HEK293T (cell line): ENCODE data around the gene KIF26B.

Source experiments
- BHLHE40 ChIP-seq: fragments of 450-650 bp; IDR thresholded peaks from 2 replicates; pipeline ENCODE4 v1.6.1; 2016; ENCODE audit warnings: mild to moderate bottlenecking, moderate library complexity, borderline replicate concordance
- FOXK2 ChIP-seq: fragments of 450-650 bp; IDR thresholded peaks from 2 replicates; pipeline ENCODE4 v1.6.1; 2016; ENCODE audit warnings: mild to moderate bottlenecking
- FOXM1 ChIP-seq: fragments of 450-650 bp; IDR thresholded peaks from 2 replicates; pipeline ENCODE4 v1.6.1; 2017; ENCODE audit warnings: mild to moderate bottlenecking, borderline replicate concordance
- NFRKB ChIP-seq: fragments of 450-650 bp; IDR thresholded peaks from 2 replicates; pipeline ENCODE4 v1.6.1; 2016; ENCODE audit warnings: mild to moderate bottlenecking, moderate library complexity
- SP1 ChIP-seq: fragments of 450-650 bp; IDR thresholded peaks from 2 replicates; pipeline ENCODE4 v1.6.1; 2017
- SUZ12 ChIP-seq: fragments of 450-650 bp; IDR thresholded peaks from 2 replicates; pipeline ENCODE4 v1.6.1; 2016; ENCODE audit warnings: mild to moderate bottlenecking
- ZNF384 ChIP-seq: fragments of 450-650 bp; IDR thresholded peaks from 2 replicates; pipeline ENCODE4 v1.6.1; 2016
- TF ChIP-seq, protein P1 (sequence below): fragments of 450-650 bp; IDR thresholded peaks from 2 replicates; pipeline ENCODE4 v1.6.1; 2016

DNA sequence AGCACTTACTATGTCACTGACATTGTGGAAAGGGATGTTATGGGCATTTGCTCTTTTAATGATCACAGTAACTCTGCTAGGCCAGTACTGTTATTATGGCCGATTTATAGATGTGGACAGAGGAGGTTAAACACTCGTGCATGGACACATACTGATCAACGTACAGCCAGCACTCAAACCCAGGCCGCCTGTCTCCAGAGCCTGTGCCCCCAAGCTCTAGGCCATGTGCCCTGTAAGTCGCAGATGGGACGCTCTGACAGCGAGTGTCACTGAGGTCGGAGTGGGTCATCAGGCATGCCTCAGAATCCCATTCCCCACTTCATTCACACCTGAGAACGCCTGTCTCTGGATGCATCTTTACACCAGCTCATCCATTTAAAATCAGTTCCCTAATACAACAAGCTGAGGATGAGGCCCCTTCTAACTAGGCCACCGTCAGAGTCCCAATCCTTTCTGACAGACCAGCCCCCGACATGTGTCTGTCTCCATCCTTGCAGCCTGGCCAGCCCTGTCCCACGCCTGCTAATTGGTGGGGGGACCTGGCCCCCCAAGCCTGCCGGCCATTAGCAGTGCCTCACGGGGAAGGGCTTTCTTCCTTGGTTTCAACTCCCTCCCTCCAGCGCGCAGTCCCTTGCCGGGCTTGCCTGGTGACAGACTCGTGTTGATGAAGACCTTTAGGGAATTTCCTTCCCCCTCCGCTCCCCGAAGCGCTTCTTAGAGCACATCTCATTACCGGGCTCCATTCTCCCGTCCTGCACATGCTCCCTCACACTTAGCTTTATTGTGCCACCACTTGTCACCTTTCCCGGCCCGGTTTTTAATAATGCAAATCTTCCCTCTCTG lies 436.8 kb downstream of the KIF26B start:
- TF ChIP-seq FOXK2 (no peak), NFRKB (no peak), SP1 (no peak), SUZ12 (no peak), FOXM1 (no peak), ZNF384 (no peak), BHLHE40 (no peak)
- TF ChIP-seq, protein P1, sequence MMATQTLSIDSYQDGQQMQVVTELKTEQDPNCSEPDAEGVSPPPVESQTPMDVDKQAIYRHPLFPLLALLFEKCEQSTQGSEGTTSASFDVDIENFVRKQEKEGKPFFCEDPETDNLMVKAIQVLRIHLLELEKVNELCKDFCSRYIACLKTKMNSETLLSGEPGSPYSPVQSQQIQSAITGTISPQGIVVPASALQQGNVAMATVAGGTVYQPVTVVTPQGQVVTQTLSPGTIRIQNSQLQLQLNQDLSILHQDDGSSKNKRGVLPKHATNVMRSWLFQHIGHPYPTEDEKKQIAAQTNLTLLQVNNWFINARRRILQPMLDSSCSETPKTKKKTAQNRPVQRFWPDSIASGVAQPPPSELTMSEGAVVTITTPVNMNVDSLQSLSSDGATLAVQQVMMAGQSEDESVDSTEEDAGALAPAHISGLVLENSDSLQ: no peak
